A549 (cell line): ENCODE results near the gene PANK3. TPM values are rescaled to one million over a fixed set of nuclear protein-coding genes. Genes with fewer than 3 reads are reported as not detected.
"Not testable (repeated sequence)": the region's sequence is repeated elsewhere in the genome, so short reads cannot be mapped to it uniquely, and the experiment has no call there.

ENCODE experiments used
- ATAC-seq, 2 experiments: fragments of 200-7000 bp in 1 of 2; fragments of >200 bp in 1 of 2; cut with Nextera tagmentation in 1 of 2; cut with Tn5 transposase in 1 of 2; 3 replicates each; pipeline versions ENCODE4 v1.8.0 to v1.9.1; 2018 to 2020; ENCODE audit warnings: mild to moderate bottlenecking in 1 of 2, moderate library complexity in 1 of 2
- CTCF ChIA-PET: fragments of 300-600 bp; sonication (Branson Sonifier 250); formaldehyde crosslinking; extraction: SDS; loops from one replicate; lab custom pipeline; 2021; ENCODE audit warnings: antibody characterized with exemption, inconsistent platforms; lab: Yijun Ruan, JAX
- POLR2A ChIA-PET: fragments of 350-600 bp; formaldehyde crosslinking; extraction: SDS; loops from one replicate; lab custom pipeline; 2021; ENCODE audit warnings: antibody characterized with exemption, inconsistent platforms; lab: Yijun Ruan, JAX
- DNase-seq, 2 experiments: peaks; one replicate each; pipeline versions ENCODE4 v3.0.0 to v3.0.0-alpha.2; 2011 to 2016; ENCODE audit warnings: low read depth in 1 of 2, low spot score in 1 of 2
- FAIRE-seq: peaks from 2 replicates; lab custom pipeline; 2011; peaks lifted over from hg19 to GRCh38; lab: Jason Lieb, UNC
- H3K27ac ChIP-seq, 2 experiments: fragments of >200 bp; sonication (Bioruptor Twin); formaldehyde crosslinking; 3 replicates each; pipeline ENCODE4 v1.5.1; 2016 to 2017
- H3K4me1 ChIP-seq: fragments of >200 bp; sonication (Bioruptor Twin); formaldehyde crosslinking; 3 replicates; pipeline ENCODE4 v1.6.1; 2016
- H3K4me2 ChIP-seq: fragments of >200 bp; sonication (Bioruptor Twin); formaldehyde crosslinking; 3 replicates; pipeline ENCODE4 v1.6.1; 2016
- H3K4me3 ChIP-seq: fragments of >200 bp; sonication (Bioruptor Twin); formaldehyde crosslinking; 3 replicates; pipeline ENCODE4 v1.5.1; 2016
- H3K9me3 ChIP-seq: fragments of >200 bp; sonication (Bioruptor Twin); formaldehyde crosslinking; 3 replicates; pipeline ENCODE4 v1.6.1; 2016
- BHLHE40 ChIP-seq: IDR thresholded peaks from 2 replicates; pipeline ENCODE4 v1.6.1; 2012; ENCODE audit warnings: low read depth, low read length, inconsistent platforms
- CBX2 ChIP-seq: fragments of 200-600 bp; sonication (generic); IDR thresholded peaks from 2 replicates; pipeline ENCODE4 v1.6.1; 2016; ENCODE audit warnings: low read depth, mild to moderate bottlenecking, borderline replicate concordance
- CTCF ChIP-seq: fragments of >200 bp; sonication (Bioruptor Twin); formaldehyde crosslinking; IDR thresholded peaks from 3 replicates; pipeline ENCODE4 v1.5.1; 2016
- EHMT2 ChIP-seq: fragments of 200-600 bp; sonication (generic); IDR thresholded peaks from 2 replicates; pipeline ENCODE4 v1.6.1; 2016; ENCODE audit warnings: antibody characterized with exemption, low read depth, mild to moderate bottlenecking, moderate library complexity
- ESRRA ChIP-seq: fragments of 150-350 bp; IDR thresholded peaks from 2 replicates; pipeline ENCODE4 v1.6.1; 2014; ENCODE audit warnings: mild to moderate bottlenecking, low read length, borderline replicate concordance
- FOXS1 ChIP-seq: fragments of 250-450 bp; sonication (Bioruptor Pico); IDR thresholded peaks from 2 replicates; pipeline ENCODE4 v1.5.0; 2020; ENCODE audit warnings: mild to moderate bottlenecking, moderate library complexity
- GATA3 ChIP-seq: IDR thresholded peaks from 2 replicates; pipeline ENCODE4 v1.6.1; 2012; ENCODE audit warnings: borderline replicate concordance
- HES2 ChIP-seq: fragments of >200 bp; sonication (Bioruptor Twin); formaldehyde crosslinking; IDR thresholded peaks from 2 replicates; pipeline ENCODE4 v1.6.1; 2016
- HOXB13 ChIP-seq: fragments of 250-450 bp; sonication (Bioruptor Pico); IDR thresholded peaks from 2 replicates; pipeline ENCODE4 v1.5.0; 2020; ENCODE audit warnings: low read depth, mild to moderate bottlenecking, moderate library complexity
- JUNB ChIP-seq: fragments of >200 bp; sonication (Bioruptor Twin); formaldehyde crosslinking; IDR thresholded peaks from 2 replicates; pipeline ENCODE4 v1.6.1; 2016
- KDM1A ChIP-seq: fragments of 200-600 bp; sonication (generic); IDR thresholded peaks from 2 replicates; pipeline ENCODE4 v1.6.1; 2016; ENCODE audit warnings: low read depth, mild to moderate bottlenecking
- MYC ChIP-seq: IDR thresholded peaks from 2 replicates; pipeline ENCODE4 v1.6.1; 2012; ENCODE audit warnings: mild to moderate bottlenecking, inconsistent platforms, low read length, improper control_type of control experiment, borderline replicate concordance
- POLR2AphosphoS2 ChIP-seq: conservative IDR thresholded peaks from 2 replicates; pipeline ENCODE4 v1.6.1; 2012; ENCODE audit warnings: low read length, improper control_type of control experiment, inconsistent platforms
- RARB ChIP-seq: fragments of 250-450 bp; sonication (Bioruptor Pico); IDR thresholded peaks from 2 replicates; pipeline ENCODE4 v1.8.0; 2021; ENCODE audit warnings: mild to moderate bottlenecking, moderate library complexity
- REST ChIP-seq: fragments of 200-600 bp; sonication (generic); IDR thresholded peaks from 2 replicates; pipeline ENCODE4 v1.6.1; 2016; ENCODE audit warnings: antibody characterized with exemption, mild to moderate bottlenecking, moderate library complexity
- TP53 ChIP-seq: fragments of 250-450 bp; sonication (Bioruptor Pico); IDR thresholded peaks from 2 replicates; pipeline ENCODE4 v1.5.0; 2021; ENCODE audit warnings: mild to moderate bottlenecking, moderate library complexity
- ZFP36 ChIP-seq: fragments of 450-650 bp; IDR thresholded peaks from 2 replicates; pipeline ENCODE4 v1.6.1; 2014; ENCODE audit warnings: borderline replicate concordance; ENCODE audit not compliant: partially characterized antibody
- ZNF302 ChIP-seq: fragments of 250-450 bp; sonication (Bioruptor Pico); IDR thresholded peaks from 2 replicates; pipeline ENCODE4 v1.9.0; 2021; ENCODE audit warnings: inconsistent platforms, mild to moderate bottlenecking, moderate library complexity
- WGBS: methylation state at CpG from one replicate; pipeline ENCODE4 v1.1.6; 2017; ENCODE audit errors: missing lambda C conversion rate; 5-methylcytosine and 5-hydroxymethylcytosine counted together
- polyA plus RNA-seq, 4 experiments: library from polyadenylated mRNA; depleted of rRNA in 3 of 4; stranded (reverse); fragments of >200 nt; fragmentation: RNase III in 1 of 4; extraction: RNeasy Plus Mini Kit Qiagen cat#74134 plus additional on column Dnase treatment in 1 of 4; gene quantifications; 2 replicates in 3 of 4; 3 replicates in 1 of 4; pipeline ENCODE4 v1.2.3, GENCODE V29; 2011 to 2017

Gene PANK3
- polyA plus RNA-seq, 2 of the 4 experiments (the other 2 are of a cell fraction), result 21.9 to 41.3 TPM

GRCh38 chr5:168549554-168549953 is 29.6 kb downstream of the PANK3 start:
- ChIA-PET POLR2A (no interaction called here), CTCF (interaction anchor here (0.6 kb wide), 1 partner anchor 254 kb away, joined by 3 read pairs; no protein-coding TSS in a partner anchor)
- FAIRE-seq (no peak), ATAC-seq (no peak), DNase-seq (no peak)
- Histone ChIP-seq H3K4me2 (no peak overlapping the region), H3K27ac (no peak overlapping the region), H3K4me3 (no peak overlapping the region)
- WGBS, result 89% methylated on average over 7 of the region's 7 CpGs
- TF ChIP-seq TP53 (CRISPR knock-in tag) (no peak), EHMT2 (no peak), ZFP36 (no peak), GATA3 (no peak), MYC (no peak), CBX2 (no peak), ZNF302 (CRISPR knock-in tag) (no peak), HOXB13 (CRISPR knock-in tag) (no peak)
- TF ChIP-seq, all 56 proteins: peak for 0
- no peaks in the 10 kb centered on the region for H3K9me3 ChIP-seq
- H3K4me1 ChIP-seq, result peaks cover 8% of the 10 kb centered on the region; the same call in 2 of the 3 replicates

- TF ChIP-seq CBX2 (no peak), RARB (CRISPR knock-in tag) (no peak), FOXS1 (CRISPR knock-in tag) (no peak), JUNB (no peak), HES2 (no peak), KDM1A (no peak), POLR2AphosphoS2 (no peak), REST (no peak), TP53 (CRISPR knock-in tag) (no peak), BHLHE40 (no peak), CTCF (no peak), ESRRA (no peak)
Measured at GRCh38 chr5:168537176-168537575, 42.0 kb downstream of the PANK3 start.

GRCh38 chr5:168534351-168534750 is 44.8 kb downstream of the PANK3 start:
- H3K9me3 ChIP-seq, H3K4me3 ChIP-seq, H3K4me1 ChIP-seq, ATAC-seq, CTCF ChIA-PET, FAIRE-seq, POLR2A ChIA-PET, H3K27ac ChIP-seq, DNase-seq, H3K4me2 ChIP-seq: not testable (repeated sequence)
- WGBS, result 43% methylated on average over 7 of the region's 7 CpGs

More at GRCh38 chr5:168537176-168537575, 42.0 kb downstream of the PANK3 start:
- DNase-seq (no peak), FAIRE-seq (no peak), ATAC-seq (0 out of 6 replicates have a peak, but pooled peaks of 1 of the 2 experiments have one; percentile 16)
- Histone ChIP-seq H3K9me3 (no peaks in the 10 kb centered on the region), H3K4me1 (no peaks in the 10 kb centered on the region), H3K27ac (no peak overlapping the region), H3K4me2 (no peak overlapping the region), H3K4me3 (no peak overlapping the region)
- ChIA-PET POLR2A (no interaction called here), CTCF (interaction anchor here (1.0 to 1.3 kb wide), 2 partner anchors 9 to 23 kb away, joined by 3 to 4 read pairs; no protein-coding TSS in a partner anchor)
- 22% methylated on average over 2 of the region's 2 CpGs for WGBS
